GM21786 (cell line): ENCODE results near the gene BIRC6.
A peak's percentile ranks its signal among the peaks of the same experiment; 100 is the strongest.
"Not testable (repeated sequence)": the region's sequence is repeated elsewhere in the genome, so short reads cannot be mapped to it uniquely, and the experiment has no call there.

Source experiments
- ATAC-seq: cut with Tn5 transposase; IDR thresholded peaks from one replicate; pipeline ENCODE4 v1.9.1; 2021; ENCODE audit not compliant: unreplicated experiment

BIRC6 gene, protein sequence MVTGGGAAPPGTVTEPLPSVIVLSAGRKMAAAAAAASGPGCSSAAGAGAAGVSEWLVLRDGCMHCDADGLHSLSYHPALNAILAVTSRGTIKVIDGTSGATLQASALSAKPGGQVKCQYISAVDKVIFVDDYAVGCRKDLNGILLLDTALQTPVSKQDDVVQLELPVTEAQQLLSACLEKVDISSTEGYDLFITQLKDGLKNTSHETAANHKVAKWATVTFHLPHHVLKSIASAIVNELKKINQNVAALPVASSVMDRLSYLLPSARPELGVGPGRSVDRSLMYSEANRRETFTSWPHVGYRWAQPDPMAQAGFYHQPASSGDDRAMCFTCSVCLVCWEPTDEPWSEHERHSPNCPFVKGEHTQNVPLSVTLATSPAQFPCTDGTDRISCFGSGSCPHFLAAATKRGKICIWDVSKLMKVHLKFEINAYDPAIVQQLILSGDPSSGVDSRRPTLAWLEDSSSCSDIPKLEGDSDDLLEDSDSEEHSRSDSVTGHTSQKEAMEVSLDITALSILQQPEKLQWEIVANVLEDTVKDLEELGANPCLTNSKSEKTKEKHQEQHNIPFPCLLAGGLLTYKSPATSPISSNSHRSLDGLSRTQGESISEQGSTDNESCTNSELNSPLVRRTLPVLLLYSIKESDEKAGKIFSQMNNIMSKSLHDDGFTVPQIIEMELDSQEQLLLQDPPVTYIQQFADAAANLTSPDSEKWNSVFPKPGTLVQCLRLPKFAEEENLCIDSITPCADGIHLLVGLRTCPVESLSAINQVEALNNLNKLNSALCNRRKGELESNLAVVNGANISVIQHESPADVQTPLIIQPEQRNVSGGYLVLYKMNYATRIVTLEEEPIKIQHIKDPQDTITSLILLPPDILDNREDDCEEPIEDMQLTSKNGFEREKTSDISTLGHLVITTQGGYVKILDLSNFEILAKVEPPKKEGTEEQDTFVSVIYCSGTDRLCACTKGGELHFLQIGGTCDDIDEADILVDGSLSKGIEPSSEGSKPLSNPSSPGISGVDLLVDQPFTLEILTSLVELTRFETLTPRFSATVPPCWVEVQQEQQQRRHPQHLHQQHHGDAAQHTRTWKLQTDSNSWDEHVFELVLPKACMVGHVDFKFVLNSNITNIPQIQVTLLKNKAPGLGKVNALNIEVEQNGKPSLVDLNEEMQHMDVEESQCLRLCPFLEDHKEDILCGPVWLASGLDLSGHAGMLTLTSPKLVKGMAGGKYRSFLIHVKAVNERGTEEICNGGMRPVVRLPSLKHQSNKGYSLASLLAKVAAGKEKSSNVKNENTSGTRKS (N-terminal part only)

DNA sequence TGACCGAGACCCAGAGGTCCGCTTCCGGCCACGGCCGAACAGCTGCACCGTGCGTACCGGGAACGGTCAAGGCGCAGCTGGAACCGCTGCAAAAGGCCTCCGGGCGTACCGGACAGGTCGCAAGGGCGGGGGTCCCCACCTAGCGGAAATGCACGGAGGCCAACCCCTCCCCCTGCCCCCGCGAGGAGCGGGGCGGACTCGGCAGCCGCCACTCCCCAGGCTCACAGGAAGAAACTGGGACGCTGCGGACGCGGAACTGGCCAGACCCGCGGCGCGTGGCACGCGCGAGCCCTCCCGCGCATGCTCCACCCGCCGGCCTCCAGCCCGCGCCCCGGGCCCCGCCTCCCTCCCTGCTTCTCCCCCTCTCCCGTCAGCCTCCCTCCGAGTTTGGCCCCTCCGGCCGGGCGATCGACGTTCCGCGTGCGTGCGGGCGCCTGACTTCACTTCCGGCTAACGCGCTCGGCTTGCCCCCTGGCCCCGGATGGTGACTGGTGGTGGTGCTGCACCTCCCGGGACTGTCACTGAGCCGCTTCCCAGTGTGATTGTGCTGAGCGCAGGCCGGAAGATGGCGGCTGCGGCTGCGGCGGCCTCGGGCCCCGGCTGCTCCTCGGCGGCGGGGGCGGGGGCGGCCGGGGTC is at the start of gene BIRC6:
Gene BIRC6, plus strand, starts transcription at position 343 of the 637 bp plus-strand sequence. Its CDS starts 139 bp downstream, at position 482.
- peak; percentile 85 for ATAC-seq

DNA sequence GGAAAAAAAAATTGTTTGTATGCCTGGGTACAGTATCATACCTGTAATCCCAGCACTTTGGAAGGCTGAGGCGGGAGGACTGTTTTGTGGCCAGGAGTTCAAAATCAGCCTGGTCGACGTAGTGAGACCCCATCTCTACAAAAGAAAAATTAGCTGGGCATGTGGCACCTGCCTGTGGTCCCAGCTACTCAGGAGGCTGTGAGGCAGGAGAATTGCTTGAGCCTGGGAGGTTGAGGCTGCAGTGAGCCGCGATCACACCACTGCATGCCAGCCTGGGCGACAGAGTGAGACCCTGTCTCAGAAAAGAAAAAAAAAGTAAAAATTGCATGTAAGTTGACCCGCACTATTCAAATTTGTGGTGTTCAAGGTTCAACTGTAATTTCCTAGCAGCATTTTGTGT is 46.2 kb upstream of the BIRC6 start:
- ATAC-seq, result no peak

DNA sequence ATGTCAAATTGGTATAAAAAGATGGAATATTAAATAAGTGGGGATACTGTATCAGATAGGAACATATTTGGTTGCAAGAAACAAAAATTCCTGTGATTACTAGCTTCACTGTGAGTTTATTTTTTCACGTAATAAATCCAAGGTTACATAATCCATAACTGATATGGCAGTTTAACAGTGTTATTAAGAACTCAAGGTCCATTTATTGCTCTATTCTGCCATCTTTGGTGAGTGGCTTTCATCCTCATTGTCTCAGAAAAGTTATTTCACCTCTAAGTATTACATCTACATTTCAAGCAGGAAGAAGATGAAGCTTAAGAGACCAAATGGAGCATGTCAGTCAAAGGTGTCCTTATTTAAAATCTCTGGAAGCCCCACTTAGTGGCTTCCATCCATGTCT is 41.9 kb upstream of the BIRC6 start:
- ATAC-seq, result no peak

DNA sequence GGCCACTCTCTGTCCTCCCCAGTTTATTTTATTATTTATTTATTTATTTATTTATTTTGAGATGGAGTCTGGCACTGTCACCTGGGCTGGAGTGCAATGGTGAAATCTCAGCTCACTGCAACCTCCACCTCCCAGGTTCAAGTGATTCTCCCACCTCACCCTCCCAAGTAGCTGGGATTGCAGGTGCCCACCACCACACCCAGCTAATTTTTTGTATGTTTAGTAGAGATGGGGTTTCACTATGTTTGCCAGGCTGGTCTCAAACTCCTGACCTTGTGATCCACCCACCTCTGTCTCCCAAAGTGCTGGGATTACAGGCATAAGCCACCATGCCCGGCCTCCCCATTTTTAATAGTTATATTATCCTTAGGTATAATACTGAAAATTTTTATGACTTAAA is 28.1 kb upstream of the BIRC6 start:
- not testable (repeated sequence) for ATAC-seq

DNA sequence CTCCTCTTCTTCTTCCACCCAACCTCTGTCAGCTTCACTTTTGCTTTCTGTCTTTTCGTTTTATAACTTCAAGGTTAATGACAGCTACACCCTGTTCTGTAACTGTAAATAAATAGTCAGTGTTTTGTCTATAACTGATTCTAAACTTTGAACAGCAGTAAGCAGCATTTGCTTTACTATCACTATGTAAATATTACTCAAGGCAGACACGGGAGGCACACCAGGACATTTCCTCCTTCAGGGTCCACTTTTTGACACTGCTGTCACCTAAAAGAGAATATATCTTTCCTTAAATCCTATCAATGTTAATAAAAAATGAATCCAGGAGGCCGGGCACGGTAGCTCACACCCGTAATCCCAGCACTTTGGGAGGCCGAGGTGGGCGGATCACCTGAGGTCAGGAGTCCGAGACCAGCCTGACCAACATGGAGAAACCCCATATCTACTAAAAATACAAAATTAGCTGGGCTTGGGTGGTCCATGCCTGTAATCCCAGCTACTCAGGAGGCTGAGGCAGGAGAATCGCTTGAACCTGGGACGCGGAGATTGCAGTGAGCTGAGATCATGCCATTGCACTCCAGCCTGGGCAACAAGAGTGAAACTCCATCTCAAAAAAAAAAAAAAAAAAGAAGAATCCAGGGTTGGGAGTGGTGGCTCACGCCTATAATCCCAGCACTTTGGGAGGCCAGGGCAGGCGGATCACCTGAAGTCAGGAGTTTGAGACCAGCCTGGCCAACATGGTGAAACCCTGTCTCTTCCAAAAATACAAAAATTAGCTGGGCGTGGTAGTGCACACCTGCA is 27.4 kb upstream of the BIRC6 start:
- ATAC-seq, result not testable (repeated sequence)

DNA sequence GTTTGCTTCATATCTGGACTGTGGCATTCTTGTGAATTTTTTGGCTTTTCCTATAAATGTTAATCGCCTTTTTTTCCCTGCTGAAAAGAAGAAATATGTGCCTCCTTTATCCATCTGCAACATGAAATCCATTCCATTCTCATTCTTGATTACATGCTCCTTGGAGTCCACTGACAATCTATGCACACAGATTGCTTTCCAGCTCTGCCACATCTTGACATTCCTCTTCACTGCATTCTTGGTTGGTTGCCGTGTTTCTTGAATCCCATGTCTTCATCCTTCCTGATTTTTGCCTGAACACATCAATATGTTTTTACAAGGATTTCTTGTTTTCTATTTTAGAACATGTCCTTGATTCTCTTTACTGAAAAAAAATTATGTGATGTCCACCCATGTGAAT is 26.7 kb upstream of the BIRC6 start:
- ATAC-seq, result no peak

DNA sequence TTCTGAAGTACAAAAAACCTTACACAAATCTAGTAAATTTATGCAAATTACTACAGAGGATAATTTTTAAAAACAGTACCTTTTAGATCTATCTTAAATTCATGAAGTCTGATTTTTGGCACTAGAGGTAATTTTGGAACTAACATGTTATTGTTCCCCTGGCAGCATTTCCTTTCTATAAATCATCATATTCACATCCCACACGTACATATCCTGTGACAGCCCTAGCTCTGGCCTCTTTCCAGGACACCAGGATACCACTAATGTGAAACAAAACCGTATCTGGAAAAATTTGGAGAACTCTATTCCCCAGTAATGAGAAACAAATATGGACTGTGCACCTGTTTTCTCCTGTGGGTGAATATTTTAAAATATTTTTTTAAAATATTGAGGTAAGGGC is 14.0 kb upstream of the BIRC6 start:
- no peak for ATAC-seq

DNA sequence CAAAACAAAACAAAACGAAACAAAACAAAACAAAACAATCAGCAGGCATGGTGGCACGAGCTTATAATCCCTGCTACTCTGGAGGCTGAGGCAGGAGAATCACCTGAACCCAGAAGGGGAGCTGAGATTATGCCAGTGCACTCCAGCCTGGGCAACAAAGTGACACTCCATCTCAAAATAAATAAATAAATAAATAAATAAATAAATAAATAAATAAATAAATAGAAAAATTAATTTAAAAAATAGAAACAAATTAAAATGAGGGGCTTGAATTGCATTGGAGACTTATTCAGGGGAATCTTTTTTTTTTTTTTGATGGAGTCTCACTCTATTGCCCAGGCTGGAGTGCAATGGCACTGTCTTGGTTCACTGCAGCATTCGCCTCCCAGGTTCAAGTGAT is 6.0 kb upstream of the BIRC6 start:
- ATAC-seq, result not testable (repeated sequence)

DNA sequence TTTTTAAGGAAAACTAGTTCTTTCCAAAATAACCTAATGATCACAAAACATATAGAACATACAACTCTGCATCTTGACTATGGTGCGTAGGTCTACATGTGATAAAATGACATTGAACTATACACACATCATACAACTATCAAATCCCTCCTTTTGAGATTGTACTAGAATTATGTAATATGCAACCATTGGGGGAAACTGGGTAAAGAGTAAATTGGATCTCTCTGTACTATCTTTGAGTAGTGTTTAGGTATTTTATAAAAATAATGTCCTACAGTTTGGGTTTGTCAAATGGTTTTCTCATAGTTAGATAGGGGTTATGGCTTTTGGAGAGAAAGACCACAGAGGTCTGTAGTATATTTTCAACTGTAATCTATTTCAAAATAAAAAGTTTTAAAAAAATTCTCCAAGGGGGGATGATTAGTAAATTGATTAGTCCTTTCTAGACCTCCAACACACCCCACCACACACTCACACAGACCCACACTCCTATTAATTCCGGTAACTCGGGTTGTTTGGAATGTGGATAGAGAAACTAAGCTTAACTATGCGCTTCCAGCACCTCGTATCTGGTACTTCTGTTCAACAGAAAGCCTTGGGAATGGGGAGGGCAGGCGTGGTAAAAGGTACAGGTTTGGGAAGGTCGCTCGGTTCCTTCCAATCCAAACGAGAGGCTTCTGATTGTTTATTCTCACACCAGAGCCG is 695 bp upstream of the BIRC6 start:
- ATAC-seq, result no peak

DNA sequence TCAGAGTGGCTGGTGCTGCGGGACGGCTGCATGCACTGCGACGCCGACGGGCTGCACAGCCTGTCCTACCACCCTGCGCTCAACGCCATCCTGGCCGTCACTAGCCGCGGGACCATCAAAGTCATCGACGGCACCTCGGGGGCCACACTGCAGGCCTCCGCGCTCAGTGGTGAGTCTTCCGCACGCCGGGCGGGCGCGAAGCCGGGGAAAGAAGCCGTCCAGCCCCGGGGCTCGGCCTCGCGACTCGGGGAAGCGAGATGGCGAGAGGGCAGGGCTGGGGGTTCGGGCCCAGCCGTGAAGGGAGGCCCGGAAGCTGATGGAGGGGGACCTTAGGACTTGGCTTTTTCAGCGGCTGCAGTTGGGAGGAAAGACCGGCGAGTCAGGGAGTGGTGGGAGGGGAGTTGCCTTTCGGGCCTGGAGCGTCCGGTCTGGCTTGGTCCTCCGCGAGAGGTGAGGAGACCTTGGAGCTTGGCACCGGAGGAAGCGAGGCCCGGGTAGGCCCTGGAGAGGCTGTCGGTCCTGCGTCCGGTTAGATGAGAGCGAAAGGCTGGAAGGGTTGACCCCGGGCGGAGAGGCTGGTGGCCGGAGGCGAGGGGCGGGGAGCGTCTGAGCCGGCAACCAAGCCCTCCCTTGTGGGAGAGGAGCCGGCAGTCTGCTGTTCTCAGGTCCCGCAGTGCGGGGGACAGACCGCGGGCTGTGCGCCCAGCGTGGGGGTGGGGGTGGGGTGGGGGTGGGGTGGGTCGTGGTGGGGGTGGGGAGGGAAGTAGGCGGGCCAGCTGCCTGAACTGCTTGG is 691 bp downstream of the BIRC6 start:
- peak; percentile 3 for ATAC-seq

DNA sequence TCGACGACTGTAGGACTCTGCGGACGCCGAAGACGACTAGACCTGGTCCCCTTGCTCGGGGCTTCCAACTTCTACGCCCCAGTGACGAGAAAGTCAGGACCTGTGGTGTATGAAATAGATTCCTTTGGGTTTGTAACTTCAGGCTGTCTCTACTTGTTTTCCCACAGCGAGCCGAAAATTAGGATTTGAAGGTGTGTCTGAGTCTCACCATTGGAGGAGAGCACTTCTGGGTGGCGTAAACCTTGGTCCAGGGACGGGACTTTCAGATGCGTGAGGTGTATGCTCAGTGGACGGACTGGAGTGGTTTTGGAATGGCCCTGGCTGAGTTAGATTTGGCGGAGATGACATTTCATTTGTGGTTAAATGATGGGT is 1.3 kb downstream of the BIRC6 start:
- no peak for ATAC-seq

DNA sequence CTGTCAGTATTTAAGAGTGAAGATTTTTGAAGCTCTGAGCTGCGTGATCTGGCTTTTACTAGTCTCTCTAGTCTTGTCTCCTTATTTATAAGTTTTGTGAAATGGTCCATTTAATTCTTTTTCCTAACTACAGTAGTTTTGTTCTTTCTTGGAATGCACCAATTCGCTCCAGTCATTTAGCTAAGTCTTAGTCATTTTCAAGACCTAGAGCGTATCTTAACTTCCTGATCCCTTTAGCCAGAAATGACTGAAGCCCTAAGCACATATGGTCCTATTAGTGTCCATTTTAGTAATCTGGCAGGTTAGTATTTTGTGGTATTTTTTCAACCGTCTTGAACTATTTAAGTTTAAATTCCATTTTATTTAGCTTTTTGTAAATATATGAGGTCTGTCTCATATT is 3.6 kb downstream of the BIRC6 start:
- ATAC-seq, result no peak

DNA sequence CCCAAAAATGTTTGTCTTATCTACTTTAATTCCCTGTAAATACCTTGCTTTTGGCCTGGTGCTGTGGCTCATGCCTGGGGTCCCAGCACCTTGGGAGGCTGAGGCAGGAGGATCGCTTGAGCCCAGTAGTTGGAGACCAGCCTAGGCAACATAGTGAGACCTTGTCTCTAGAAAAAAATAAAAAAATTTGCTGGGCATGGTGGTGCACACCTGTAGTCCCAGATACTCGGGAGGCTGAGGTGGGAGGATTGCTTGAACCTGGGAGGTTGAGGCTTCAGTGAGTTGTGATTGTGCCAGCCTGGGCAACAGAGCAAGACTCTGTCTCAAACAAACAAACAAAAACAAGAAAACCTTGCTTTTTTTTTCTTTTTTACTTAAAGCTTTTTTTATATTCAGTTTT is 6.2 kb downstream of the BIRC6 start:
- not testable (repeated sequence) for ATAC-seq

DNA sequence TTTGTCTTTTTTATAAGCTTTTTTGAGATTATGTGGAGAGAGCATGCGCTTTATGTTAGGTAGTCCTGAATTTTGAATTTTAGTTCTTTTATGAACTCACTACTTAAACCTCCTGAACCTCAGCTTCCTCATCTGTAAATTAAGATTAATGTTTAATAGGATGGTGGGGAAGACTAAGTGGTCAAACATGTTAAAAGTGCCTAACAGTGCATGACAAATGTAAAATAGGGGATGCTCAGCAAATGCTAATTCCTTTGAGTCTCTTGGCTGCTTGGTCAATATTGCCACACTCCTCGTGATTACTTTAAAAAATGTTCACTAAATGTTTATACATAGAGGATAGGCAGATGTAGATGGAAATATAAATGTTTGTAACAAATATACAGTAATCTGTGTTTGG is 6.8 kb downstream of the BIRC6 start:
- ATAC-seq, result peak; percentile 65

DNA sequence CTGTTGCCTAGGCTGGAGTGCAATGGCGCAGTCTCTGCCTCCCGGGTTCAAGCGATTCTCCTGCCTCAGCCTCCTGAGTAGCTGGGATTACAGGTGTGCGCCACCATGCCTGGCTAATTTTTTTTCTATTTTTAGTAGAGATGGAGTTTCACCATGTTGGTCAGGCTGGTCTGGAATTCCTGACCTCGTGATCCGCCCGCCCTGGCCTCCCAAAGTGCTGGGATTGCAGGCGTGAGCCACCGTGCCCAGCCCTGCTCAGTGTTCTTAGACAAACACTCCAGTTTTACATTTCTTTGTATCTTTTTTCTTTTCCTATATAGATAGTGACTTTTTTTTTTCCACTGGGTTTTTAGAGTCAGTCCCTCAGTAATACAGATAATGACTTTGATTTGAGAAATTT is 7.5 kb downstream of the BIRC6 start:
- not testable (repeated sequence) for ATAC-seq

DNA sequence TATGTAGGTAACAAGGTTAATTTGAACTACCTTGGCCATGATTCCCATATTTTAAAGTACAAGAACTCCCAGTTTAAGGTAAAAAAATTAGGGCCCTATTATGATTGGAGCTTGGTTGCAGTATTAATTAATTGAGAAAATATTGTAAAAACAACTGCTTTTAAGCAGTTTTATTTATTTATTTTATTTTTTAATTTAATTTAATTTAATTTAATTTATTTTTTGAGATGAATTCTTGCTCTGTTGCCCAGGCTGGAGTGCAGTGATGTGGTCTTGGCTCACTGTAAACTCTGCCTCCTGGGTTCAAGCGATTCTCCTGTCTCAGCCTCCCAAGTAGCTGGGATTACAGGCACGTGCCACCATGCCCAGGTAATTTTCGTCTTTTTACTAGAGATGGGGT is 8.9 kb downstream of the BIRC6 start:
- ATAC-seq, result not testable (repeated sequence)

DNA sequence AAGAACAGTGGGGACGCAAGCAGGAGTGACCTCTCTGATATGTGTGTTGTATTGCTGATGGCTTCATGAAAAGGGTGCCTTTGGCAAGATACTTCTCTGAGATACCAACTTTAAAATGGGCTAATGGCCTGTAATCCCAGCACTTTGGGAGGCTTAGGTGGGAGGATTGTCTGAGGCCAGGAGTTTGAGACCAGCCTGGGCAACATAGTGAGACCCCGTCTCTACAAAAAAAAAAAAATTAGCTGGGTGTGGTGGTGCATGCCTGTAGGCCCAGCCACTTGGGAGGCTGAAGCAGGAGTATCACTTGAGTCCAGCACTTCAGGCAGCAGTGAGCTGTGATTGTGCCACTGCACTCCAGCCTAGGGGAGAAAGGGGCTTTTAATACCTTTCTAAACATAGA is 9.8 kb downstream of the BIRC6 start:
- no peak for ATAC-seq

DNA sequence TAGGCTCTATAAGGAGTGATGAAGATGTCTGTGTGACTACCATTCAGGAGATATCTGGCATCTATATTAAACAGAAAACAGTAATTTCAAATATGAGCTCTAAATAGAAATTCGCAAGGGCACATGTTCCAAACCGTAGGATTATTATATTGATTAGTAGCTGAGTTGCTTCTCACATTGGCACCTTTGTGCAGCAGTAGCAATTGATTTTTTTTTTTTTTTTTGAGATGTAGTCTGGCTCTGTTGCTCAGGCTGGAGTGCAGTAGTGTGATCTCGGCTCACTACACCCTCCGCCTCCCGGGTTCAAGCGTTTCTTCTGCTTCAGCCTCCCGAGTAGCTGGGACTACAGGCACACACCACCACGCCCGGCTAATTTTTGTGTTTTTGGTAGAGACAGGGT is 12.4 kb downstream of the BIRC6 start:
- ATAC-seq, result no peak

DNA sequence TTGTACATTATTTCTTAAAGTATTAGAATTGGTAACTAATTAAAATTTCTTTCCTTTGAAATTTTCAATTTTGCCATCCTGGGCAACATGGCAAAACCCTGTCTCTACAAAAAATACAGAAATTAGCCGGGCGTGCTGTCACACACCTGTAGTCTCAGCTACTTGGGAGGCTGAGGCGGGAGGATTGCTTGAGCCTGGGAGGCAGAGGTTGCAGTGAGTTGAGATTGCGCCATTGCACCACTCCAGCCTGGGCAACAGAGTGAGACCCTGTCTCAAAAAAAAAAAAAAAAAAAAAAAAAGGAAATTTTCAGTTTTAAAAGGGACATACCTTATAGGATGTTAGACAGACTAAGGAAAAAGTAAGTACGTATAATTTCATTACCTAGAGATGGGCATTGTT is 14.1 kb downstream of the BIRC6 start:
- not testable (repeated sequence) for ATAC-seq
